Measurements from ENCODE around the gene ZNF678. TPM values are rescaled to one million over a fixed set of nuclear protein-coding genes. Genes with fewer than 3 reads are reported as not detected.

The ZNF678 gene
- total RNA-seq, 1 donor, result 5.2 TPM

- no peak for TF ChIP-seq CTCF (IDR thresholded peaks at IDR 0.05; ENCODE audit: insufficient read depth, low read depth, low read length)
- no peak overlapping the region for H3K4me3 ChIP-seq (ENCODE audit: low read depth, low read length)
- DNase-seq (ENCODE audit: low read depth), result peak; percentile 19
These were observed 41.1 kb downstream of the ZNF678 start for GRCh38 chr1:227604446-227604845.

GRCh38 chr1:227606271-227606670 is 42.9 kb downstream of the ZNF678 start:
- peak; percentile 89 for DNase-seq (ENCODE audit: low read depth)
- H3K4me3 ChIP-seq (ENCODE audit: low read depth, low read length), result peak overlapping the region; percentile 24

GRCh38 chr1:227607336-227607898 is 44.1 kb downstream of the ZNF678 start:
- no peak overlapping the region for H3K4me3 ChIP-seq (ENCODE audit: low read depth, low read length)
- TF ChIP-seq CTCF (IDR thresholded peaks at IDR 0.05; ENCODE audit: insufficient read depth, low read depth, low read length), result no peak
- DNase-seq (ENCODE audit: low read depth), result no peak

- no peak for DNase-seq (ENCODE audit: low read depth)
- H3K4me3 ChIP-seq (ENCODE audit: low read depth, low read length), result no peak overlapping the region
- no peak for TF ChIP-seq CTCF (IDR thresholded peaks at IDR 0.05; ENCODE audit: insufficient read depth, low read depth, low read length)
These were observed 49.3 kb downstream of the ZNF678 start for GRCh38 chr1:227612658-227613057.

GRCh38 chr1:227613526-227613925 is 50.2 kb downstream of the ZNF678 start:
- DNase-seq (ENCODE audit: low read depth), result no peak
- H3K4me3 ChIP-seq (ENCODE audit: low read depth, low read length), result no peak overlapping the region
- TF ChIP-seq CTCF (IDR thresholded peaks at IDR 0.05; ENCODE audit: insufficient read depth, low read depth, low read length), result no peak

GRCh38 chr1:227621211-227621610 is 57.9 kb downstream of the ZNF678 start:
- no peak for DNase-seq (ENCODE audit: low read depth)
- no peak overlapping the region for H3K4me3 ChIP-seq (ENCODE audit: low read depth, low read length)
- no peak for TF ChIP-seq CTCF (IDR thresholded peaks at IDR 0.05; ENCODE audit: insufficient read depth, low read depth, low read length)

GRCh38 chr1:227622739-227623475 is 59.6 kb downstream of the ZNF678 start:
- DNase-seq (ENCODE audit: low read depth), result no peak
- H3K4me3 ChIP-seq (ENCODE audit: low read depth, low read length), result no peak overlapping the region
- no peak for TF ChIP-seq CTCF (IDR thresholded peaks at IDR 0.05; ENCODE audit: insufficient read depth, low read depth, low read length)

Measured in fibroblast of villous mesenchyme (primary cell).